ENCODE data around the gene SCLT1.

GRCh38 chr4:128877934-128878333 lies 215.4 kb downstream of the SCLT1 start:
- TF ChIP-seq CTCF (IDR thresholded peaks at IDR 0.05) (no peak), POLR2A (IDR thresholded peaks at IDR 0.05) (no peak)
